Calu3 (cell line): Measurements from ENCODE around the gene MYO9A. TPM values are rescaled to one million over a fixed set of nuclear protein-coding genes. Genes with fewer than 3 reads are reported as not detected.

Experiments used
- BruUV-seq: library from RNA; stranded (reverse); fragments of 400-500 nt; replicated peaks from 2 replicates; lab custom pipeline; 2021; lab: Mats Ljungman, UMichigan
- CTCF ChIA-PET: fragments of 300-600 bp; sonication (Branson Sonifier 250); formaldehyde crosslinking; loops from one replicate; lab custom pipeline; 2022; ENCODE audit warnings: antibody characterized with exemption; lab: Charles Lee
- DNase-seq: peaks from one replicate; pipeline ENCODE4 v3.0.0; 2022
- H3K27ac Mint-ChIP-seq: one replicate; pipeline ENCODE4 v1.8.0; 2022; ENCODE audit warnings: mixed read lengths; ENCODE audit not compliant: unreplicated experiment
- H3K27me3 Mint-ChIP-seq: one replicate; pipeline ENCODE4 v1.8.0; 2022; ENCODE audit warnings: mixed read lengths; ENCODE audit not compliant: unreplicated experiment
- H3K36me3 Mint-ChIP-seq: one replicate; pipeline ENCODE4 v1.8.0; 2022; ENCODE audit warnings: mild to moderate bottlenecking, moderate library complexity, mixed read lengths; ENCODE audit not compliant: insufficient read depth, unreplicated experiment
- H3K4me1 Mint-ChIP-seq: one replicate; pipeline ENCODE4 v1.8.0; 2022; ENCODE audit warnings: mild to moderate bottlenecking, low read depth, mixed read lengths; ENCODE audit not compliant: unreplicated experiment
- H3K4me3 Mint-ChIP-seq: one replicate; pipeline ENCODE4 v1.8.0; 2022; ENCODE audit warnings: mild to moderate bottlenecking, low read depth, moderate library complexity, mixed read lengths; ENCODE audit not compliant: unreplicated experiment
- H3K9me3 Mint-ChIP-seq: one replicate; pipeline ENCODE4 v1.8.0; 2022; ENCODE audit warnings: low read depth, mixed read lengths; ENCODE audit not compliant: unreplicated experiment
- CTCF ChIP-seq: fragments of 200-600 bp; IDR thresholded peaks from one replicate; pipeline ENCODE4 v1.8.0; 2022; ENCODE audit warnings: antibody characterized with exemption; ENCODE audit not compliant: unreplicated experiment
- intact Hi-C: fragments of 100-400 bp; cut with micrococcal nuclease; formaldehyde crosslinking; loops from one replicate; pipeline ENCODE4 v1.10.0; 2022; ENCODE audit not compliant: unreplicated experiment
- total RNA-seq: library from RNA; stranded (reverse); gene quantifications from 2 replicates; pipeline ENCODE4 v1.2.3, GENCODE V29; 2022

MYO9A gene
- total RNA-seq, 1 experiment from 2014 or later, result 32.8 TPM

- H3K36me3 Mint-ChIP-seq, result no peaks in the 10 kb centered on the region
Measured at GRCh38 chr15:71817351-71817750, 300.6 kb downstream of the MYO9A start.

GRCh38 chr15:71815301-71815700 lies 302.6 kb downstream of the MYO9A start:
- no TSS peak for BruUV-seq
- CTCF ChIA-PET, result no interaction called here
- intact Hi-C loops, result no loop called here
- Mint-ChIP-seq H3K9me3 (peaks cover 9% of the 10 kb centered on the region), H3K27me3 (no peaks in the 10 kb centered on the region), H3K4me1 (no peaks in the 10 kb centered on the region), H3K27ac (no peak overlapping the region), H3K4me3 (no peak overlapping the region), H3K36me3 (no peaks in the 10 kb centered on the region)
- no peak for TF ChIP-seq CTCF
- no peak for DNase-seq

More at GRCh38 chr15:71817351-71817750, 300.6 kb downstream of the MYO9A start:
- Mint-ChIP-seq H3K27ac (no peak overlapping the region), H3K27me3 (no peaks in the 10 kb centered on the region), H3K4me3 (no peak overlapping the region), H3K9me3 (peaks cover 9% of the 10 kb centered on the region), H3K4me1 (no peaks in the 10 kb centered on the region)
- intact Hi-C loops, result no loop called here
- DNase-seq, result no peak
- CTCF ChIA-PET, result no interaction called here
- TF ChIP-seq CTCF, result no peak
- BruUV-seq, result no TSS peak

- Mint-ChIP-seq H3K27ac (no peak overlapping the region), H3K36me3 (no peaks in the 10 kb centered on the region), H3K27me3 (no peaks in the 10 kb centered on the region), H3K9me3 (peaks cover 2% of the 10 kb centered on the region), H3K4me1 (no peaks in the 10 kb centered on the region), H3K4me3 (no peak overlapping the region)
- intact Hi-C loops, result no loop called here
- CTCF ChIA-PET, result no interaction called here
- TF ChIP-seq CTCF, result no peak
- no TSS peak for BruUV-seq
- DNase-seq, result no peak
Measured at GRCh38 chr15:71813723-71814470, 304.1 kb downstream of the MYO9A start.

GRCh38 chr15:71812966-71813722 lies 304.8 kb downstream of the MYO9A start:
- no TSS peak for BruUV-seq
- Mint-ChIP-seq H3K27ac (no peak overlapping the region), H3K36me3 (no peaks in the 10 kb centered on the region), H3K27me3 (no peaks in the 10 kb centered on the region), H3K4me3 (no peak overlapping the region), H3K4me1 (no peaks in the 10 kb centered on the region), H3K9me3 (peaks cover 2% of the 10 kb centered on the region)
- no peak for TF ChIP-seq CTCF
- CTCF ChIA-PET, result no interaction called here
- intact Hi-C loops, result no loop called here
- no peak for DNase-seq
